HG02884 (cell line): ENCODE measurements around the gene OR2AT4.
"Not testable (repeated sequence)": the region's sequence is repeated elsewhere in the genome, so short reads cannot be mapped to it uniquely, and the experiment has no call there.

Experiments
- ATAC-seq: cut with Tn5 transposase; IDR thresholded peaks from one replicate; pipeline ENCODE4 v1.9.1; 2021; ENCODE audit warnings: mild to moderate bottlenecking, moderate library complexity; ENCODE audit not compliant: unreplicated experiment

Gene OR2AT4

GRCh38 chr11:75103380-75104026 is 6.8 kb upstream of the OR2AT4 start:
- ATAC-seq, result no peak

DNA sequence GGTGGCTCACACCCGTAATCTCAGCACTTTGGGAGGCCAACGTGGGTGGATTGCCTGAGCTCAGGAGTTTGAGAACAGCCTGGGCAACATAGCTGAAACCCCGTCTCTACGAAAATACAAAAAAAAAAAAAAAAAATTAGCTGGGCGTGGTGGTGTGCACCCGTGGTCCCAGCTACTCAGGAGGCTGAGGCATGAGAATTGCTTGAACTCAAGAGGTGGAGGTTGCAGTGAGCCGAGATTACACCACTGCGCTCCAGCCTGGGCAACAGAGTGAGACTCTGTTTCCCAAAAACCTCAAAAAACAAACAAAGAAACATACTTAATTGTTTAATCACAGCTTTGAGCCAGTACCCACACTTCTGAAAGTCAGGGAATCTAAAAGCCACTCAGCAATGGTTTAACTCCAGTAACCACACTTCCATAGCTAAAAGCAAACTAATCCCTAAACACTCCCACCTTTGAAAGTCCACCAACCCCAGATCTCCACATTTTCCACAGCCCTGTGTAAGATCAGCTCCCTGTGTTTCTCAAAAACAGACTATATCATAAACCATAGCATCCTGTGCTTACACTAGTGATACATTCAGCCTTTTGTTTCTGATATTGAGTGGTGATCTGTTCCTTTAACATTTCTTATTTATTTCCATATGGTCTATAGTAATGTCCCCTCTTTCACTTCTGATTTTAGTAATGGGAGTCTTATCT is 4.9 kb upstream of the OR2AT4 start:
- ATAC-seq, result no peak

DNA sequence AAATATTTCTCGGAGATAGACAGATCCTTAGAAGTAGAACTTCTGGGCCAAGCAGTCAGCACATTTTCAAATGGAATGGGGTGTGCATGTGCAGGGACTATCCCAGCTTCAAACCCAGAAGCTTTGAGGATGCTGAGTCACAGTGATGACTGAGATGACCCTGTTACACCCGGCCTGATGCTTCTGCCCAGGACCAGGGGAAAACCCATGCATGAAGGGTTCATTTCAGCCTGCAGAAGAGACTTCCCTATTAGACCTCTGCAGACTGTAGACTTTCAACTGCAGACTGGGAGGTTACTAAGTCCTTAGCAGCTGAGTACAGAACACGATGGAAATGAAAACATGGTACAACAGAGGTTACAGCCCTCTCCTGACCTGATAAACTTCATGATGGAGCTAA is 3.6 kb upstream of the OR2AT4 start:
- ATAC-seq, result peak; percentile 95

DNA sequence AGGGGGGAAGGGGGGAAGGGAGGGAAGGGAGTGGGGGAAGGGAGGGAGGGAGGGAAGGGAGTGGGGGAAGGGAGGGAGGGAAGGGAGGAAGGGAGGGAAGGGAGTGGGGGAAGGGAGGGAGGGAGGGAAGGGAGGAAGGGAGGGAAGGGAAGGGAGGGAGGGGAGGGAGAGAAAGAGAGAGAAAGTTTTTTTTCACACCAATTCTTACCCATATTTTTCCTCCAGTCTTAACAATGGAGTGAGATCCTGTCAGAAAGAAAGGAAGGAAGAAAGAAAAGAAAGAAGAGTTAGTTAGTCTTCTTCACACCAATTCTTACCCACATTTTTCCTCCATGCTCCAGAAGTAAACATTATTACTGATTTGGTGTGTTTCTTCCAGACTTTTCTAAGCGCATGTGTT is 3.0 kb upstream of the OR2AT4 start:
- no peak for ATAC-seq

DNA sequence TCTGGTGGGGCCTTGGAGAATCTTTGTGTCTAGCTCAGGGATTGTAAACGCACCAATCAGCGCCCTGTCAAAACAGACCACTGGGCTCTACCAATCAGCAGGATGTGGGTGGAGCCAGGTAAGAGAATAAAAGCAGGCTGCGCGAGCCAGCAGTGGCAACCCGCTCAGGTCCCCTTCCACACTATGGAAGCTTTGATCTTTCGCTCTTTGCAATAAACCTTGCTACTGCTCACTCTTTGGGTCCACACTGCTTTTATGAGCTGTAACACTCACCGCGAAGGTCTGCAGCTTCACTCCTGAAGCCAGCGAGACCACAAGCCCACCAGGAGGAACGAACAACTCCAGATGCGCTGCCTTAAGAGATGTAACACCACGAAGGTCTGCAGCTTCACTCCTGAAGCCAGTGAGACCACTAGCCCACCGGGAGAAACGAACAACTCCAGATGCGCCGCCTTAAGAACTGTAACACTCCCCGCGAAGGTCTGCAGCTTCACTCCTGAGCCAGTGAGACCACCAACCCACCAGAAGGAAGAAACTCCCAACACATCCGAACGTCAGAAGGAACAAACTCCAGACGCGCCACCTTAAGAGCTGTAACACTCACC is 2.3 kb upstream of the OR2AT4 start:
- ATAC-seq, result not testable (repeated sequence)

DNA sequence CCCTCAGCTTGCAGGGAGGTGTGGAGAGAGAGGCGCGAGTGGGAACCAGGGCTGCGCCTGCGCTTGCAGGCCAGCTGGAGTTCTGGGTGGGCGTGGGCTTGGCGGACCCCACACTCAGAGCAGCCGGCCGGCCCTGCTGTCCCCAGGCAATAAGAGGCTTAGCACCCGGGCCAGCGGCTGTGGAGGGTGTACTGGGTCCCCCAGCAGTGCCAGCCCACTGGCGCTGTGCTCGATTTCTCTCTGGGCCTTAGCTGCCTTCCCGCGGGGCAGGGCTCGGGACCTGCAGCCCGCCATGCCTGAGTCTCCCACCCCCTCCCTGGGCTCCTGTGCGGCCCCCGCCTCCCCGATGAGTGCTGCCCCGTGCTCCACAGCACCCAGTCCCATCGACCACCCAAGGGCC is 1.5 kb upstream of the OR2AT4 start:
- not testable (repeated sequence) for ATAC-seq

DNA sequence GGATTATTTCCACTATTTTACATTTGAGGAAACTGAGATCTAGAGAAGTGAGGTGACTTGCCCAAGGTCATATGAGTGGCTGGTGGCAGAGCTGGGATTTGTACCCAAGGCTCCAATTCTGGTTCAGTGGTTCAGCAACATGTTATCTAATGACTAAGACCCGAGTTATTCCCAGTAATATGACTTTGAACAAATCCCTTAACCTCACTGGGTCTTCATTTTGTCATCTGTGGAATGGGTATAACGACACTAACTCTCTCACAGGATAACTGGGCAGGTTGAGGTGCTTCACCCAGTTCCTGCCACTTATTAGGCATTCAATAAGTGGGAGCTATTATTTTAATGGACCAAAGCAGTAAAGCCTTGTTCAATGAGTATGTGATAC is 489 bp upstream of the OR2AT4 start:
- ATAC-seq, result no peak

DNA sequence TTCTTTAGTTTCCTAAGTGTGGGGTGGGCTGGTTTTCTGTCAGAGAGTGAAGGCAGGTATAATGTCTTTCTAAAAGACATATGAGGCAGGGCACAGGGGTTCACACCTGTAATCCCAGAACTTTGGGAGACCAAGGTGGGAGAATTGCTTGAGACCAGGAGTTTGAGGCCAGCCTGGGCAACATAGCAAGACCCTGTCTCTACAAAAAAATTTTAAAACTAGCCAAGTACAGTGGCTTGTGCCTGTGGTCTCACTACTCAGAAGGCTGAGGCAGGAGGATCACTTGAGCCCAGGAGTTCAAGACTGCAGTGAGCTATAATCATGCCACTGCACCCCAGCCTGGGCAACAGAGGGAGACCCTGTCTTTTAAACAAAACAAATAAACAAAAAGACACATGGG is 2.3 kb downstream of the OR2AT4 start:
- not testable (repeated sequence) for ATAC-seq

DNA sequence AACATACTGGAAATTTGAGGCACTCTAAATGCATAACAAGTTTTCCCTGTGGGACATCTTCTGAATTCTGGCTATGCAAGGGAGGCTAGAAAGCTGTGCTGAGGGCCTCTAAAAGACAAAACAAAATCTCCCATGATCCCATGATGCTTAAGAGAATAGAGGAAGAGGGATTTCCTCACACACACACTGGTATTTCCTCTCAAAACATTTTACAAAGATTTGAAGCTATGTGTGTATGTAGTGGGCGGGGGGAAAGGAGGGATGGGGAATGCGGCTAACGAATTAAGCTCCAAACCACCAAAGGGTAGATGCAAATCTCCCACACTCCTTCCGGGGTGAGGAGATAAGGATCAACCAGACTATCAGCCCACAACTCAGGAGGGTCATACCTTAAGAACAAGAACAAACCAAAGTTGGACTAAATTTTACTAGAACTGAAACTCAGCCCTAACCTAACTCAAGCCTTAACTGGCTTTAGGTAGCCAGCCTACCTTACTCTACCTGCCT is 6.0 kb downstream of the OR2AT4 start:
- ATAC-seq, result no peak

GRCh38 chr11:75087319-75088305 is 9.1 kb downstream of the OR2AT4 start:
- ATAC-seq, result no peak

DNA sequence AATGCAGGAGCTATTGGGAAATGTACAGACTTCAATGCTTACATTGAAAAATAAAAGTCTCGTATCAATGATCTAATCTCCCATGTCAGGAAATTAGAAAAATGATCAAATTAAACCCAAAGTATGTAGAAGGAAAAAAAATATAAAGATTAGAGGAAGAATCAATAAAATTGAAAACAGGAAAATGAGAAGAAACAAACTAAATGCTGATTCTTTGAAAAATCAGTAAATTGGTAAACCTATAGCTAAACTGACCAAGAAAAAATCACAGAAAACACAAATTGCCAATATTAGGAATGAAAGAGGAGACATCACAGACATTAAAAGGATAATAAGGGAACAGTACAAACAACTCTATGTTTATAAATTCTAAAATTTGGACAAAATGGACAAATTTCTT is 11.8 kb downstream of the OR2AT4 start:
- ATAC-seq, result no peak

- no peak for ATAC-seq
Measured at GRCh38 chr11:75083217-75083605, 13.5 kb downstream of the OR2AT4 start.

- ATAC-seq, result no peak
Measured at GRCh38 chr11:75082601-75083216, 14.0 kb downstream of the OR2AT4 start.

- ATAC-seq, result no peak
Measured at GRCh38 chr11:75079546-75079945, 17.1 kb downstream of the OR2AT4 start.

- ATAC-seq, result no peak
Measured at GRCh38 chr11:75078233-75078632, 18.4 kb downstream of the OR2AT4 start.

DNA sequence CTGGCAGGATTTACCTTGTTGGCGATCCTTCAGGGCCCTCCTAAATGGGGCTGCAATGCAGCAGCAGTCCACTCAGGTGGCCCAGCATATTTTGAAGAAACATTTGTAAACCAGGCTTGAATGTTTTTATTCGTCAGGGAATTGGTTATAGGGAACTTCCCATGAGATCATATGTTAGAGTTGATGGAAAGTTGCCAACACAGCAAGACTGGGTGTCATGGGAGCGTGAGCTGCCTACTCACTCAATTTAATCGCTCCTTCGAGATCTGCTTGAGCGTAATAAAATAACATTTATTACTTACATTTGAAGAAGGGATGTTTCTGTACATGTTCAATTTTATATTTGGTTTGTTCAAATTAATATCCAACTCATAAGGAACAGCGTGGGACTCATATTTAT is 19.4 kb downstream of the OR2AT4 start:
- ATAC-seq, result no peak

GRCh38 chr11:75076671-75077070 is 20.0 kb downstream of the OR2AT4 start:
- no peak for ATAC-seq

- ATAC-seq, result no peak
Measured at GRCh38 chr11:75073459-75074190, 23.1 kb downstream of the OR2AT4 start.

- no peak for ATAC-seq
Measured at GRCh38 chr11:75072582-75072981, 24.1 kb downstream of the OR2AT4 start.

DNA sequence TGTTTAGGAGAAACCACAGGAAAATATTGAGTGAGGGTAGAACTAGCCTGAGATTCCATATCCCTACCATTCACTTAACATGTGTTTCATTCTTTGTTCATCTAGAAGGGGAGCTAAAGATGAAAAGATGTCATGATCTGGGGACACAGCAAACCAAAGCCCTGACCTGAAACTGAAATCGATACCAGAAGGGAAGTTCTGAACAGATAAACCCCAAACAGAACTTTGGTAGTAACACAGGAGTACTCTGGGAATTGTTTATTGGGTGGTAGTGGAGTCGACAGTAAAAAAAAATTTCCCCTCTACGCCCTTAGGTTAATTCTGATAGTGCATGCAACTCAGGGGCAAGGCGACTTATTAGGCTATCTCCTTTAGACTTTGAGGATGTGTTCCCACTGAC is 27.2 kb downstream of the OR2AT4 start:
- no peak for ATAC-seq
